ENCODE results near the gene GSK3A. TPM values are rescaled to one million over a fixed set of nuclear protein-coding genes. Genes with fewer than 3 reads are reported as not detected.

Gene GSK3A
- total RNA-seq, 2 experiments from 2014 or later, result 30.5 to 31.7 TPM

DNA sequence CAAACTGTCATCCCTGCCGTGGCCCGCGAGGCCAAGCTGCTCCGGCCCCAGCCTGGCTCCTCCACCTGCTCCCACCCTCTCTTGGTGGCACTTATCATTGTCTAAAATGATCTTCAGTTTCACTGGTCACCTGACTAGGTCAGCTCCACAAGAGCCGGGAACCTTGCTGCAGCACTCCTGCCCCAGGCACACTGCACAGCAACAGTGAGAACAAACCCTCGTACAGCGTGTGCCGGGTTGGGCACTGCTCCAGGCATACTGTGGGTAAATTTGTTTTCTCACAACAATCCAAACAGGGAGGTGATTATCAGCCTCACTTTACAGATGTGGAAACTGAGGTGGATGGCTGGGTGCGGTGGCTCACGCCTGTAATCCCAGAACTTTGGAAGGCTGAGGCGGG is 33.8 kb downstream of the GSK3A start:
- TF ChIP-seq, protein P1, sequence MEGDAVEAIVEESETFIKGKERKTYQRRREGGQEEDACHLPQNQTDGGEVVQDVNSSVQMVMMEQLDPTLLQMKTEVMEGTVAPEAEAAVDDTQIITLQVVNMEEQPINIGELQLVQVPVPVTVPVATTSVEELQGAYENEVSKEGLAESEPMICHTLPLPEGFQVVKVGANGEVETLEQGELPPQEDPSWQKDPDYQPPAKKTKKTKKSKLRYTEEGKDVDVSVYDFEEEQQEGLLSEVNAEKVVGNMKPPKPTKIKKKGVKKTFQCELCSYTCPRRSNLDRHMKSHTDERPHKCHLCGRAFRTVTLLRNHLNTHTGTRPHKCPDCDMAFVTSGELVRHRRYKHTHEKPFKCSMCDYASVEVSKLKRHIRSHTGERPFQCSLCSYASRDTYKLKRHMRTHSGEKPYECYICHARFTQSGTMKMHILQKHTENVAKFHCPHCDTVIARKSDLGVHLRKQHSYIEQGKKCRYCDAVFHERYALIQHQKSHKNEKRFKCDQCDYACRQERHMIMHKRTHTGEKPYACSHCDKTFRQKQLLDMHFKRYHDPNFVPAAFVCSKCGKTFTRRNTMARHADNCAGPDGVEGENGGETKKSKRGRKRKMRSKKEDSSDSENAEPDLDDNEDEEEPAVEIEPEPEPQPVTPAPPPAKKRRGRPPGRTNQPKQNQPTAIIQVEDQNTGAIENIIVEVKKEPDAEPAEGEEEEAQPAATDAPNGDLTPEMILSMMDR (IDR thresholded peaks at IDR 0.05), result no peak
- no peak overlapping the region for H3K27ac Mint-ChIP-seq
- no peak overlapping the region for H3K4me3 Mint-ChIP-seq
- no peak for ATAC-seq
- H3K9me3 Mint-ChIP-seq, result no peaks in the 10 kb centered on the region
- ChIA-PET POLR2A (no interaction called here), CTCF (interaction anchor here (0.6 kb wide), 1 partner anchor 18 kb away, joined by 3 read pairs; no protein-coding TSS in a partner anchor)
- no peaks in the 10 kb centered on the region for H3K27me3 Mint-ChIP-seq
- DNase-seq, result no peak
- intact Hi-C loops (cut with micrococcal nuclease), result no loop called here
- H3K36me3 Mint-ChIP-seq (ENCODE audit: low read depth), result peaks cover 40% of the 10 kb centered on the region
- H3K4me1 Mint-ChIP-seq (ENCODE audit: low read depth), result peaks cover 48% of the 10 kb centered on the region

- peaks cover 48% of the 10 kb centered on the region for H3K4me1 Mint-ChIP-seq (ENCODE audit: low read depth)
- no peak for DNase-seq
Observed at GRCh38 chr19:42207767-42208271, 34.6 kb downstream of the GSK3A start.

GRCh38 chr19:42206871-42207755 is 35.3 kb downstream of the GSK3A start:
- POLR2A ChIA-PET, result interaction anchor here (1.0 kb wide), 1 partner anchor 8 kb away, joined by 4 read pairs; no protein-coding TSS in a partner anchor
- H3K9me3 Mint-ChIP-seq, result no peaks in the 10 kb centered on the region
- H3K27me3 Mint-ChIP-seq, result no peaks in the 10 kb centered on the region
- H3K27ac Mint-ChIP-seq, result peak overlapping the region; percentile 71
- ATAC-seq (no peak), DNase-seq (no peak)
- TF ChIP-seq, protein P1 (IDR thresholded peaks at IDR 0.05), result no peak
- H3K4me1 Mint-ChIP-seq (ENCODE audit: low read depth), result peaks cover 53% of the 10 kb centered on the region
- no peak overlapping the region for H3K4me3 Mint-ChIP-seq
- intact Hi-C loops (cut with micrococcal nuclease), result no loop called here
- peaks cover 44% of the 10 kb centered on the region for H3K36me3 Mint-ChIP-seq (ENCODE audit: low read depth)
- CTCF ChIA-PET, result interaction anchor here (1.7 kb wide), 1 partner anchor 98 kb away, joined by 4 read pairs; no protein-coding TSS in a partner anchor

More at GRCh38 chr19:42207767-42208271, 34.6 kb downstream of the GSK3A start:
- no peaks in the 10 kb centered on the region for H3K27me3 Mint-ChIP-seq
- TF ChIP-seq, protein P1 (IDR thresholded peaks at IDR 0.05), result no peak
- no peak overlapping the region for H3K4me3 Mint-ChIP-seq
- no peaks in the 10 kb centered on the region for H3K9me3 Mint-ChIP-seq
- ChIA-PET CTCF (interaction anchor here (0.6 kb wide), 1 partner anchor 17 kb away, joined by 3 read pairs; no protein-coding TSS in a partner anchor), POLR2A (interaction anchor here (1.0 kb wide), 1 partner anchor 9 kb away, joined by 4 read pairs; no protein-coding TSS in a partner anchor)
- peaks cover 39% of the 10 kb centered on the region for H3K36me3 Mint-ChIP-seq (ENCODE audit: low read depth)
- ATAC-seq, result peak; percentile 39
- intact Hi-C loops (cut with micrococcal nuclease), result no loop called here
- peak overlapping the region; percentile 71 for H3K27ac Mint-ChIP-seq

- no peaks in the 10 kb centered on the region for H3K9me3 Mint-ChIP-seq
- H3K36me3 Mint-ChIP-seq (ENCODE audit: low read depth), result peaks cover 57% of the 10 kb centered on the region
- H3K27ac Mint-ChIP-seq, result peak overlapping the region; percentile 56
- CTCF ChIA-PET, result no interaction called here
- intact Hi-C loops (cut with micrococcal nuclease), result no loop called here
- H3K4me1 Mint-ChIP-seq (ENCODE audit: low read depth), result peaks cover 74% of the 10 kb centered on the region
- DNase-seq, result no peak
- TF ChIP-seq, protein P1 (IDR thresholded peaks at IDR 0.05), result no peak
- ATAC-seq, result no peak
- POLR2A ChIA-PET, result no interaction called here
- no peak overlapping the region for H3K4me3 Mint-ChIP-seq
- H3K27me3 Mint-ChIP-seq, result no peaks in the 10 kb centered on the region
Observed at GRCh38 chr19:42204664-42205063, 37.7 kb downstream of the GSK3A start.

DNA sequence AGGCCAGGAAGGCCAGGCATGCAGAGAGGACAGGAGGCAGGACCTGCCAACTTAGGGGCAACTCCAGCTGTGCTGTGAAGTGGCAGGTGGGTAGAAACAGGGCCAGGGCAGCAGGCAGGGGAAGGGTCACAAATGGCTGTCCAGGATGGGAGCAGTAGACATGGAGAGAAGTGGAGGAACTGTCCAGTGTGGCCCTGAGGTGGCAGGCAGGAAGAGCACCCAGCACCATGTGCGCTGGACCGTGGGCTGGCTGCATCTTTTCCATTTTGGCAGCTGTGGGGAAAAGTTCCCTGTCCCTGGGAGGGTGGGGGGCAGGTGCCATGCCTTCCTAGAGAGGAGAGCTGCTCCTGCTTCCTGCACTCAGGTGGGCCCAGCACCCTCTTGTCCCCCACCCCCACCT is 38.7 kb downstream of the GSK3A start:
- Mint-ChIP-seq H3K4me1 (ENCODE audit: low read depth) (peaks cover 83% of the 10 kb centered on the region), H3K4me3 (no peak overlapping the region), H3K27me3 (no peaks in the 10 kb centered on the region), H3K9me3 (no peaks in the 10 kb centered on the region), H3K27ac (peak overlapping the region; percentile 95), H3K36me3 (ENCODE audit: low read depth) (peaks cover 59% of the 10 kb centered on the region)
- TF ChIP-seq, protein P1 (IDR thresholded peaks at IDR 0.05), result no peak
- no peak for ATAC-seq
- ChIA-PET CTCF (no interaction called here), POLR2A (no interaction called here)
- intact Hi-C loops (cut with micrococcal nuclease), result no loop called here
- DNase-seq, result no peak
